Small intestine (tissue), 16 donors: Measurements from ENCODE around the gene CTAGE4. TPM values are rescaled to one million over a fixed set of nuclear protein-coding genes. Genes with fewer than 3 reads are reported as not detected.
"Not testable (repeated sequence)": the region's sequence is repeated elsewhere in the genome, so short reads cannot be mapped to it uniquely, and the experiment has no call there.

Experiments
- DNase-seq, 2 donors: peaks; one replicate each; pipeline versions ENCODE4 v3.0.0 to v3.0.0-alpha.2; 2013
- FAIRE-seq: peaks from 2 replicates; lab custom pipeline; 2012; peaks lifted over from hg19 to GRCh38; lab: Jason Lieb, UNC
- H3K27ac ChIP-seq, 3 donors: one replicate each; pipeline ENCODE4 v1.5.1; 2013; ENCODE audit warnings: low read length in 2 of 3, mild to moderate bottlenecking in 2 of 3, control low read depth in 1 of 3, inconsistent platforms in 1 of 3, low read depth in 1 of 3, moderate library complexity in 1 of 3
- H3K27me3 ChIP-seq, 3 donors: one replicate each; pipeline ENCODE4 v1.6.1; 2013; ENCODE audit warnings: low read length in 3 of 3, inconsistent platforms in 1 of 3; ENCODE audit not compliant: control insufficient read depth in 3 of 3, insufficient read depth in 3 of 3
- H3K36me3 ChIP-seq, 3 donors: one replicate each; pipeline ENCODE4 v1.6.1; 2013; ENCODE audit warnings: low read length in 3 of 3, inconsistent platforms in 1 of 3, low read depth in 1 of 3, mild to moderate bottlenecking in 1 of 3, moderate library complexity in 1 of 3; ENCODE audit not compliant: control insufficient read depth in 3 of 3, insufficient read depth in 2 of 3
- H3K4me1 ChIP-seq, 3 donors: one replicate each; pipeline ENCODE4 v1.6.1; 2013; ENCODE audit warnings: low read length in 2 of 3, inconsistent platforms in 1 of 3, low read depth in 1 of 3, mild to moderate bottlenecking in 1 of 3, moderate library complexity in 1 of 3; ENCODE audit not compliant: control insufficient read depth in 3 of 3, insufficient read depth in 2 of 3
- H3K4me3 ChIP-seq, 3 donors: one replicate each; pipeline ENCODE4 v1.5.1; 2013; ENCODE audit warnings: low read length in 3 of 3, control low read depth in 1 of 3, inconsistent platforms in 1 of 3, low read depth in 1 of 3, mild to moderate bottlenecking in 1 of 3, moderate library complexity in 1 of 3
- H3K9me3 ChIP-seq, 2 donors: one replicate each; pipeline ENCODE4 v1.6.1; 2013; ENCODE audit warnings: low read depth in 1 of 2, low read length in 1 of 2; ENCODE audit not compliant: control insufficient read depth in 2 of 2, insufficient read depth in 1 of 2
- WGBS, 3 donors: extraction: QIAGEN DNeasy Blood & Tissue Kit; methylation state at CpG; one replicate each; pipeline ENCODE4 v1.1.7; 2013; 5-methylcytosine and 5-hydroxymethylcytosine counted together
- long read RNA-seq, 10 donors: transcript quantifications; one replicate each; lab custom pipeline, GENCODE V29; 2026
- polyA plus RNA-seq, 4 donors: library from polyadenylated mRNA; stranded (reverse) in 3 of 4; unstranded in 1 of 4; fragments of 200-250 nt in 3 of 4; fragments of 120-200 nt in 1 of 4; gene quantifications; one replicate each; pipeline versions ENCODE4 v1.2.1 to v1.2.3, GENCODE V29; 2013
- donor health status: healthy with polysubstance abuse.
- donor health status: control.
- donor health status: control.
- donor health status: Bipolar disorder and iron deficiency.
- donor health status: healthy.

CTAGE4 gene
- polyA plus RNA-seq, result 10 to 100 TPM in 2 of 4 donors, 1 to 10 TPM in 1, under 1 TPM in 1; 0.48 to 16.5 (median 9.5) TPM
- long read RNA-seq, donor 1, partial matches to known transcripts, result 0 of 1 reads
- long read RNA-seq, donor 1, other reads (novel, unspliced or antisense), result 0 of 1 reads
- long read RNA-seq, donor 2, partial matches to known transcripts, result 0 of 1 reads
- long read RNA-seq, donor 2, other reads (novel, unspliced or antisense), result 0 of 1 reads
- long read RNA-seq, donor 3, result 0 reads
- long read RNA-seq, donor 4, result 0 reads
- long read RNA-seq, donor 5, partial matches to known transcripts, result 0 of 3 reads
- long read RNA-seq, donor 5, other reads (novel, unspliced or antisense), result 0 of 3 reads
- long read RNA-seq, donor 6, partial matches to known transcripts, result 23 of 24 reads
- long read RNA-seq, donor 6, other reads (novel, unspliced or antisense), result 0 of 24 reads
- long read RNA-seq, donor 7, result 0 reads
- long read RNA-seq, donor 8, result 0 reads
- long read RNA-seq, donor 9, partial matches to known transcripts, result 0 of 1 reads
- long read RNA-seq, donor 9, other reads (novel, unspliced or antisense), result 0 of 1 reads
- long read RNA-seq, donor 10, partial matches to known transcripts, result 0 of 1 reads
- long read RNA-seq, donor 10, other reads (novel, unspliced or antisense), result 0 of 1 reads

GRCh38 chr7:144183166-144183565 is at the start of gene CTAGE4:
CTAGE4 (plus strand) TSS chr7:144183466; CDS start chr7:144183504, 38 bp downstream.
- H3K4me1 ChIP-seq, H3K9me3 ChIP-seq, H3K27me3 ChIP-seq, DNase-seq, H3K27ac ChIP-seq, H3K4me3 ChIP-seq, FAIRE-seq, H3K36me3 ChIP-seq: not testable (repeated sequence)
- WGBS, 3 donors, result no CpG with 5 or more reads among the region's 19 CpGs

GRCh38 chr7:144134116-144134515 is 49.1 kb upstream of the CTAGE4 start:
- Histone ChIP-seq H3K9me3 (no peaks in the 10 kb centered on the region), H3K36me3 (no peaks in the 10 kb centered on the region), H3K27me3 (peaks cover 0 to 3% (median 0%) of the 10 kb centered on the region in 3 donors), H3K4me3 (no peak overlapping the region), H3K27ac (no peak overlapping the region), H3K4me1 (no peaks in the 10 kb centered on the region)
- 40 to 72% (median 56%) methylated on average over 1 of the region's 1 CpG for WGBS, 3 donors
- FAIRE-seq (no peak), DNase-seq (no peak)

- H3K27me3 ChIP-seq, result no peaks in the 10 kb centered on the region
- no peaks in the 10 kb centered on the region for H3K36me3 ChIP-seq
- no peak overlapping the region for H3K27ac ChIP-seq
- no peak overlapping the region for H3K4me3 ChIP-seq
- H3K4me1 ChIP-seq, result no peaks in the 10 kb centered on the region
- 45 to 60% (median 48%) methylated on average over 1 of the region's 1 CpG for WGBS, 3 donors
- FAIRE-seq (no peak), DNase-seq (no peak)
- H3K9me3 ChIP-seq, result no peaks in the 10 kb centered on the region
Measured at GRCh38 chr7:144137501-144137900, 45.8 kb upstream of the CTAGE4 start.

- Histone ChIP-seq H3K36me3 (no peaks in the 10 kb centered on the region), H3K27ac (no peak overlapping the region), H3K4me1 (no peaks in the 10 kb centered on the region), H3K9me3 (peaks cover 0 to 15% of the 10 kb centered on the region in 2 donors), H3K4me3 (no peak overlapping the region), H3K27me3 (no peaks in the 10 kb centered on the region)
- FAIRE-seq (no peak), DNase-seq (no peak)
- 80 to 91% (median 85%) methylated on average over 3 of the region's 3 CpGs for WGBS, 3 donors
Measured at GRCh38 chr7:144142187-144142586, 41.1 kb upstream of the CTAGE4 start.

GRCh38 chr7:144144426-144144825 is 38.8 kb upstream of the CTAGE4 start:
- no peak for FAIRE-seq
- Histone ChIP-seq H3K4me1 (no peaks in the 10 kb centered on the region), H3K27me3 (no peaks in the 10 kb centered on the region), H3K9me3 (peaks cover 0 to 22% of the 10 kb centered on the region in 2 donors), H3K27ac (no peak overlapping the region), H3K4me3 (no peak overlapping the region), H3K36me3 (no peaks in the 10 kb centered on the region)
- WGBS, 3 donors, result 59 to 87% (median 85%) methylated on average over 3 of the region's 3 CpGs
- peak in 1 of 2 donors; percentile 4 for DNase-seq

GRCh38 chr7:144148224-144148827 is 34.9 kb upstream of the CTAGE4 start:
- H3K36me3 ChIP-seq, result no peaks in the 10 kb centered on the region
- no peaks in the 10 kb centered on the region for H3K27me3 ChIP-seq
- FAIRE-seq (no peak), DNase-seq (no peak)
- no peaks in the 10 kb centered on the region for H3K4me1 ChIP-seq
- H3K4me3 ChIP-seq, result no peak overlapping the region
- H3K27ac ChIP-seq, result no peak overlapping the region
- WGBS, 3 donors, result 70 to 84% (median 71%) methylated on average over 2 of the region's 2 CpGs
- H3K9me3 ChIP-seq, result peaks cover 0 to 19% of the 10 kb centered on the region in 2 donors

GRCh38 chr7:144158861-144159260 is 24.4 kb upstream of the CTAGE4 start:
- no peak overlapping the region for H3K4me3 ChIP-seq
- 75 to 89% (median 80%) methylated on average over 1 of the region's 1 CpG for WGBS, 3 donors
- H3K27ac ChIP-seq, result no peak overlapping the region
- H3K36me3 ChIP-seq, result no peaks in the 10 kb centered on the region
- DNase-seq (no peak), FAIRE-seq (no peak)
- no peaks in the 10 kb centered on the region for H3K4me1 ChIP-seq
- no peaks in the 10 kb centered on the region for H3K9me3 ChIP-seq
- no peaks in the 10 kb centered on the region for H3K27me3 ChIP-seq

- Histone ChIP-seq H3K9me3 (no peaks in the 10 kb centered on the region), H3K27me3 (no peaks in the 10 kb centered on the region), H3K4me1 (no peaks in the 10 kb centered on the region), H3K4me3 (no peak overlapping the region), H3K36me3 (no peaks in the 10 kb centered on the region), H3K27ac (no peak overlapping the region)
- FAIRE-seq, result no peak
- WGBS, 3 donors, result 64 to 84% (median 75%) methylated on average over 2 of the region's 2 CpGs
- DNase-seq, result no peak
Measured at GRCh38 chr7:144164784-144165183, 18.5 kb upstream of the CTAGE4 start.
